Activated CD8-positive, alpha-beta memory T cell treated with anti-CD3 and anti-CD28 coated beads for 1 hour (primary cell): ENCODE measurements around the gene CMTM5.

Experiments
- DNase-seq, 2 donors: peaks; one replicate each; pipeline ENCODE4 v3.0.0-alpha.2; 2020; ENCODE audit warnings: low read depth in 1 of 2; ENCODE audit errors: extremely low read depth in 1 of 2

CMTM5 gene

GRCh38 chr14:23357261-23357660 lies 19.6 kb upstream of the CMTM5 start:
- DNase-seq, result no peak

GRCh38 chr14:23358042-23358441 lies 18.8 kb upstream of the CMTM5 start:
- no peak for DNase-seq

- no peak for DNase-seq
Measured at GRCh38 chr14:23358553-23359166, 18.2 kb upstream of the CMTM5 start.

- no peak for DNase-seq
Measured at GRCh38 chr14:23359167-23359626, 17.6 kb upstream of the CMTM5 start.

- DNase-seq, result no peak
Measured at GRCh38 chr14:23359722-23360447, 17.0 kb upstream of the CMTM5 start.

- DNase-seq, result no peak
Measured at GRCh38 chr14:23360496-23360895, 16.4 kb upstream of the CMTM5 start.

GRCh38 chr14:23361320-23361719 lies 15.5 kb upstream of the CMTM5 start:
- no peak for DNase-seq

- no peak for DNase-seq
Measured at GRCh38 chr14:23361763-23362162, 15.1 kb upstream of the CMTM5 start.

GRCh38 chr14:23362200-23362599 lies 14.6 kb upstream of the CMTM5 start:
- DNase-seq, result no peak

GRCh38 chr14:23364164-23365035 lies 12.4 kb upstream of the CMTM5 start:
- no peak for DNase-seq

GRCh38 chr14:23365036-23365731 lies 11.7 kb upstream of the CMTM5 start, which contains the start of gene EFS:
TSS of gene EFS (minus strand) at chr14:23365172. CDS start at chr14:23365025, 147 bp downstream.
- DNase-seq, result no peak

GRCh38 chr14:23365732-23366425 lies 11.0 kb upstream of the CMTM5 start:
- DNase-seq, result no peak

GRCh38 chr14:23366426-23366921 lies 10.4 kb upstream of the CMTM5 start:
- no peak for DNase-seq

- no peak for DNase-seq
Measured at GRCh38 chr14:23370221-23370620, 6.6 kb upstream of the CMTM5 start.

GRCh38 chr14:23371865-23372264 lies 5.0 kb upstream of the CMTM5 start:
- DNase-seq, result no peak

- no peak for DNase-seq
Measured at GRCh38 chr14:23372509-23372908, 4.3 kb upstream of the CMTM5 start, which contains the start of gene IL25. TSS of gene IL25 (plus strand) at chr14:23372809.

GRCh38 chr14:23373041-23373440 lies 3.8 kb upstream of the CMTM5 start:
- DNase-seq, result no peak

- no peak for DNase-seq
Measured at GRCh38 chr14:23375527-23376251, 1.2 kb upstream of the CMTM5 start.

- no peak for DNase-seq
Measured at GRCh38 chr14:23377198-23377550, 328 bp downstream of the CMTM5 start.
